Measurements from ENCODE around the gene LRRC40.

DNA sequence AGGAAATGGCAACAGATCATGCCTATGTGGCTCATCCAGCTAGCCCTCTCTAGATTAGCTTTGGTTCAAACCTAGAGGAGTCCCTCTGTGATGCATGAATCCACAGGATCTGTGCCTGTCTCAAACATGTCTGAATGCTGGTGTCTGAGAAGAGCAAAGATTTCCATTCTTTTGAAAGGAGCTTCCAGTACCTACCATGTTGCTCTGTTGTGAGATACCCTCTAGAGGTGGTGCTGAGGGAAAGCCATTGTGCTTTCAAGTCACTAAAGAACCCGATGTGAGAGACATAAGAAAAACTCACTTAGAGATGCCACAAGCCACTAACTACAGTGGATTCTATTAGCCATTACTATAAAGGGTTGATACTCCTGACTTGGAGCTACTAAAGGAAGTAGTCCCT lies 103.6 kb downstream of the LRRC40 start:
- TF ChIP-seq, protein P1, sequence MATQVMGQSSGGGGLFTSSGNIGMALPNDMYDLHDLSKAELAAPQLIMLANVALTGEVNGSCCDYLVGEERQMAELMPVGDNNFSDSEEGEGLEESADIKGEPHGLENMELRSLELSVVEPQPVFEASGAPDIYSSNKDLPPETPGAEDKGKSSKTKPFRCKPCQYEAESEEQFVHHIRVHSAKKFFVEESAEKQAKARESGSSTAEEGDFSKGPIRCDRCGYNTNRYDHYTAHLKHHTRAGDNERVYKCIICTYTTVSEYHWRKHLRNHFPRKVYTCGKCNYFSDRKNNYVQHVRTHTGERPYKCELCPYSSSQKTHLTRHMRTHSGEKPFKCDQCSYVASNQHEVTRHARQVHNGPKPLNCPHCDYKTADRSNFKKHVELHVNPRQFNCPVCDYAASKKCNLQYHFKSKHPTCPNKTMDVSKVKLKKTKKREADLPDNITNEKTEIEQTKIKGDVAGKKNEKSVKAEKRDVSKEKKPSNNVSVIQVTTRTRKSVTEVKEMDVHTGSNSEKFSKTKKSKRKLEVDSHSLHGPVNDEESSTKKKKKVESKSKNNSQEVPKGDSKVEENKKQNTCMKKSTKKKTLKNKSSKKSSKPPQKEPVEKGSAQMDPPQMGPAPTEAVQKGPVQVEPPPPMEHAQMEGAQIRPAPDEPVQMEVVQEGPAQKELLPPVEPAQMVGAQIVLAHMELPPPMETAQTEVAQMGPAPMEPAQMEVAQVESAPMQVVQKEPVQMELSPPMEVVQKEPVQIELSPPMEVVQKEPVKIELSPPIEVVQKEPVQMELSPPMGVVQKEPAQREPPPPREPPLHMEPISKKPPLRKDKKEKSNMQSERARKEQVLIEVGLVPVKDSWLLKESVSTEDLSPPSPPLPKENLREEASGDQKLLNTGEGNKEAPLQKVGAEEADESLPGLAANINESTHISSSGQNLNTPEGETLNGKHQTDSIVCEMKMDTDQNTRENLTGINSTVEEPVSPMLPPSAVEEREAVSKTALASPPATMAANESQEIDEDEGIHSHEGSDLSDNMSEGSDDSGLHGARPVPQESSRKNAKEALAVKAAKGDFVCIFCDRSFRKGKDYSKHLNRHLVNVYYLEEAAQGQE (IDR thresholded peaks at IDR 0.05; ENCODE audit: insufficient read depth in 1 of 2, low read depth in 2 of 2, low read length in 1 of 2), result no peak
- TF ChIP-seq, protein P2, sequence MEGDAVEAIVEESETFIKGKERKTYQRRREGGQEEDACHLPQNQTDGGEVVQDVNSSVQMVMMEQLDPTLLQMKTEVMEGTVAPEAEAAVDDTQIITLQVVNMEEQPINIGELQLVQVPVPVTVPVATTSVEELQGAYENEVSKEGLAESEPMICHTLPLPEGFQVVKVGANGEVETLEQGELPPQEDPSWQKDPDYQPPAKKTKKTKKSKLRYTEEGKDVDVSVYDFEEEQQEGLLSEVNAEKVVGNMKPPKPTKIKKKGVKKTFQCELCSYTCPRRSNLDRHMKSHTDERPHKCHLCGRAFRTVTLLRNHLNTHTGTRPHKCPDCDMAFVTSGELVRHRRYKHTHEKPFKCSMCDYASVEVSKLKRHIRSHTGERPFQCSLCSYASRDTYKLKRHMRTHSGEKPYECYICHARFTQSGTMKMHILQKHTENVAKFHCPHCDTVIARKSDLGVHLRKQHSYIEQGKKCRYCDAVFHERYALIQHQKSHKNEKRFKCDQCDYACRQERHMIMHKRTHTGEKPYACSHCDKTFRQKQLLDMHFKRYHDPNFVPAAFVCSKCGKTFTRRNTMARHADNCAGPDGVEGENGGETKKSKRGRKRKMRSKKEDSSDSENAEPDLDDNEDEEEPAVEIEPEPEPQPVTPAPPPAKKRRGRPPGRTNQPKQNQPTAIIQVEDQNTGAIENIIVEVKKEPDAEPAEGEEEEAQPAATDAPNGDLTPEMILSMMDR (IDR thresholded peaks at IDR 0.05), result no peak
- no peak for TF ChIP-seq POLR2AphosphoS5 (IDR thresholded peaks at IDR 0.05; ENCODE audit: low read depth, low read length)

Measured in Panc1 (cell line).